GM19328 (cell line): ENCODE data around the gene NRAP.

Source experiments
- ATAC-seq: cut with Tn5 transposase; IDR thresholded peaks from one replicate; pipeline ENCODE4 v1.9.1; 2021; ENCODE audit warnings: mild to moderate bottlenecking, moderate library complexity; ENCODE audit not compliant: unreplicated experiment

The NRAP gene

GRCh38 chr10:113565364-113565763, 98.5 kb downstream of the NRAP start:
- no peak for ATAC-seq

- ATAC-seq = peak; percentile 84
Measured at GRCh38 chr10:113563306-113564088, 100.3 kb downstream of the NRAP start.

GRCh38 chr10:113562704-113563103, 101.1 kb downstream of the NRAP start:
- ATAC-seq = no peak

- no peak for ATAC-seq
Measured at GRCh38 chr10:113562069-113562468, 101.8 kb downstream of the NRAP start.

- no peak for ATAC-seq
Measured at GRCh38 chr10:113561214-113561613, 102.6 kb downstream of the NRAP start.

- no peak for ATAC-seq
Measured at GRCh38 chr10:113560071-113560470, 103.8 kb downstream of the NRAP start.

GRCh38 chr10:113557903-113558321, 105.9 kb downstream of the NRAP start:
- no peak for ATAC-seq

GRCh38 chr10:113557424-113557862, 106.4 kb downstream of the NRAP start:
- ATAC-seq = no peak

GRCh38 chr10:113555751-113556150, 108.1 kb downstream of the NRAP start:
- no peak for ATAC-seq

- ATAC-seq = no peak
Measured at GRCh38 chr10:113555245-113555644, 108.6 kb downstream of the NRAP start.

- ATAC-seq = no peak
Measured at GRCh38 chr10:113554214-113554613, 109.6 kb downstream of the NRAP start.

GRCh38 chr10:113553149-113553548, 110.7 kb downstream of the NRAP start:
- no peak for ATAC-seq

GRCh38 chr10:113552701-113553100, 111.1 kb downstream of the NRAP start, which contains the start of gene HABP2:
Gene HABP2, plus strand, starts transcription at chr10:113553053. Its CDS starts 69 bp downstream, at chr10:113553122.
- ATAC-seq = no peak

- no peak for ATAC-seq
Measured at GRCh38 chr10:113552014-113552413, 111.8 kb downstream of the NRAP start.

GRCh38 chr10:113550365-113550764, 113.5 kb downstream of the NRAP start:
- ATAC-seq = no peak

GRCh38 chr10:113549856-113550255, 114.0 kb downstream of the NRAP start:
- no peak for ATAC-seq

GRCh38 chr10:113547426-113547825, 116.4 kb downstream of the NRAP start:
- no peak for ATAC-seq

- no peak for ATAC-seq
Measured at GRCh38 chr10:113544392-113544791, 119.4 kb downstream of the NRAP start.

GRCh38 chr10:113543107-113543955, 120.5 kb downstream of the NRAP start:
- ATAC-seq = no peak

GRCh38 chr10:113541549-113541927, 122.3 kb downstream of the NRAP start:
- no peak for ATAC-seq

- no peak for ATAC-seq
Measured at GRCh38 chr10:113540845-113541548, 122.8 kb downstream of the NRAP start.
